Effector CD8-positive, alpha-beta T cell (primary cell): ENCODE data around the gene TFF1.
"Not testable (repeated sequence)": the region's sequence is repeated elsewhere in the genome, so short reads cannot be mapped to it uniquely, and the experiment has no call there.

Experiments
- DNase-seq: peaks from one replicate; lab custom pipeline; 2025; lab: John Stamatoyannopoulos, UW
- total RNA-seq, 4 experiments: gene quantifications; one replicate each; lab custom pipeline; 2026; lab: John Stamatoyannopoulos, UW

TFF1 gene
- 0 reads per million in 4 experiments for total RNA-seq

- no peak for DNase-seq
These were observed at the start of gene TFF1 for GRCh38 chr21:42366292-42367010. TFF1 (minus strand) TSS chr21:42366535; CDS start chr21:42366495, 40 bp downstream.

- peak; percentile 80 for DNase-seq
These were observed 48.8 kb upstream of the TFF1 start for GRCh38 chr21:42414928-42415769.

DNA sequence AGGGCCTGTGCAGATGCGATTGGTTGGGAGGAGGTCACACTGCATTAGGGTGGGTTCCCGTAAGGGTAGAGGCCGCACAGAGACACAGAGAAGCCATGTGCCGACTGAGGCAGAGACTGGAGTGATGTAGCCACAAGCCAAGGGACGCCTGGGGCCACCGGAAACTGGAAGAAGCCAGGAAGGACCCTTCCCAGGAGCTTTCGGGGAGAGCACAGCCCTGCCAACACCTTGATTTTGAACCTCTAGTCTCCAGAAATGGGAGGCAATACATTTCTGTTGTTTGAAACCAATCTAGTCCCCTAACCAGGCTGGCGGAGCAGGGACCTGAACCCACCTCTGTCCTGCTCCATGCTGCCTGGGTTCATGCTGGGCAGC is 48.2 kb upstream of the TFF1 start:
- DNase-seq, result no peak

DNA sequence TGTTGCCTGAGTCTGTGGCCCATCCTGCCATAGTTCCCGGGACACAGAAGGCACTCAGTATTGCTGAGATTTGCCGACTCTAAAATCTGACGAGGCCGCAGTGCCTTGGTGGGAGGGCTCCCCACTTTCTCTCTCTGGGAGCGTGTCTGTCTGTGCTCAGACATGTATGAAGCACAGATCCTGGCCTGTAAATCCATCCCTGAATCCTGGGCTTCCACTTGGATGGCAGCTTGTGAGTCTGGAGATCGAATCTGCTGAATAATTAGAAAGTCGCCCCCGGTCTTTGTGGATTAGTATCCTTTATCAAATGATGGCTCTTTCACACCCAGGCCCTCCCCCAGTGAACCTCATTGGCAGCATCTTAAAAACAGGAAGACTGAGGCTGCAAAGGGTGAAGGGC is 47.7 kb upstream of the TFF1 start:
- DNase-seq, result no peak

DNA sequence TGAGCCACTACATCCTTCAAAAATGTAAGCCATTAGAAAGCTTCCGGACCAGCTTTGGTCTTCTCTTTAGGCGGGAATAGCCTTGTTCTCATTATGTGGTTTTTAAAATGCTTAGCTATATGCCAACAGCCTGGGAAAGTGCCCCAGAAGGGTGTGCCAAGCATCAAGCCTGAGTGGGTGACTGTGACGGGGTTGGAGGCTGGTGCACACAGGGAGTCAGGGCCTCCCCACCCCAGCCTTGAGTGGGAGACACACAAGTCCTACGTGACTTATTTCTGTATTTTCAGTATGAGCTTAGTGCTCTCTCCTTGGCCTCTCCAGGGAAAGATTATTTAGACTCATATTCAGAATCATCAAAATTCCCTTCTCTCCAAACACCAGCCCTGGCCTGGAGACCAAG is 47.2 kb upstream of the TFF1 start:
- no peak for DNase-seq

- no peak for DNase-seq
These were observed 46.8 kb upstream of the TFF1 start for GRCh38 chr21:42413093-42413492.

DNA sequence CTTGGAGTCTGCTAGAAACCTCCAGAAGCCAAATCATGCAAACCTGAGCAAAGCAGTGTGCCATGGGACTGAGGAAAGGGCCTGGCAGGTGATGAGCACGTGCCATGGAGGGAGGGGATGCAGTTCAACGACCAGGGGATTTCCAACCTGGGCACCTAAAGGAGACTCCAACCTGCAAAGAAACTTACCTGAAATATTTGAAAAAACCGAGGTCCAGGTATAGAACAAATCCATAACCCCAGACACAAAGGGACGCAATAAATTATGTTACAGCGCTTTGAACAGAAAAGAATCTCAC is 46.2 kb upstream of the TFF1 start:
- no peak for DNase-seq

DNA sequence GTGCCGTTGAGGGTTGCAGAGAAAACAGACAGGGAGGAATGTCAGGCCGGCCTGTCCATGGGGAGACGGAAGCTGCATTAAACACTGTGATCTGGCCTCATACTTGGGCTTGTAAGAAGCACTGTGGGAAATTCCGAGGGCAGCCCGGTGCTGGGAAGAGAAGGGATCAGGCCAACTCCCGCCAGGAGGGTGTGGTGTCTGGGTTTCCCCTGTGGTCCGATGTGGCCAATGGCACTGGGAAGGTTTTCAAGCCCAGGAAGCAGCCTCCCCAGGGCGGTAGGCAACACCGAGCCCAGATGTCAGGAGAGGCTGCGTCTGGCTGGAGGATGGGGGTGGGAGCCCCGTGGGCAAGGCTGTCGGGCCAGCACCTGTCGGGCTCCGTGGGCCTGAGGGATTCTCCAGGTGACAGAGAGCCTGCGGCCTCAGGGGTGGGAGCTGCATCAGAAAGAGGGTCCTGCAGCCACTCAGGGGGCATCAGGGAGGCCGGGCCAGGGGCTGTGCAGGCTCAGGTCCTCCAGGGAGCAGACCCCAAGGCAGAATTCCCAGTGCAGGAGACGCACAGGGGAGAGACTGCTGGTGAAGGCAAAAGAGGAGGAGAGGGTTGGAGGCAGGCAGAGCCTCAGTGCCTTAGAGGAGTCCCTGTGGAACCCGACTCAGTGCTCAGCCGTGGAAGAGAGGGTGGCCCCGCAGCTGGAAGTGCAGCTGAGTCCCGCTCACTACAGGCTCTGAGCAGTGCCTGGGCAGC is 45.7 kb upstream of the TFF1 start:
- DNase-seq, result no peak

GRCh38 chr21:42411197-42411869 is 45.0 kb upstream of the TFF1 start:
- DNase-seq, result no peak

DNA sequence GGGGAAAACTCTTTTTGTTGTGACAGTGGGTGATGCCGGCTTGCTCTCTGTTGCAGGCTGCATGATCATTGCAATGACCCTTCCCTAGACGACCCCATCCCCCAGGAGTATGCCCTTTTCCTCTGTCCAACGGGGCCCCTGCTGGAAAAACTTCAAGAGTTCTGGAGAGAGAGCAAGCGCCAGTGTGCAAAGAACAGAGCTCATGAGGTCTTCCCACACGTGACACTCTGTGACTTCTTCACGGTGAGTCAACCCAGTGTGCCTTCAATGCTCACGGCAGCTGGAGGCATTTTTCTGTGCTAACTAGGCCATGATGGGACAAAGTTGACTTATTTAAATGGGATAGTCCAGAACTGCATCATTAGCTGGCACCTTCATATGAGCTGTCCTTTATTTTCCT is 43.0 kb upstream of the TFF1 start:
- no peak for DNase-seq

DNA sequence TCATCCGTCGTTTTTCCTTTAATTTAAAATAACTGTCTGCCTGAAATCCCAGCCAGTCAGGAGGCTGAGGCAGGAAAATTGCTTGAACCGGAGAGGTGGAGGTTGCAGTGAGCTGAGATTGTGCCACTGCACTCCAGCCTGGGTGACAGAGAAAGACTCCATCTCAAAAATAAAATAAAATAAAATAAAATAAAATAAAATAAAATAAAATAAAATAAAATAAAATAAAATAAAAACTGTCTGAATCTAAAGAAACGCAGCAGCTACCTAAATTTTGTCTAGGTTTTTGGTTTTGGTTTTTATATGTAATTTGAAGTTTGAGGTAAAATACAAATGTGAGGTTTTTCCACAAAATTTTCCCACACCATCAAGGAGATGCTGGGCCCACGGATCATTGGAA is 42.4 kb upstream of the TFF1 start:
- DNase-seq, result not testable (repeated sequence)

- no peak for DNase-seq
These were observed 41.1 kb upstream of the TFF1 start for GRCh38 chr21:42407476-42407875.

DNA sequence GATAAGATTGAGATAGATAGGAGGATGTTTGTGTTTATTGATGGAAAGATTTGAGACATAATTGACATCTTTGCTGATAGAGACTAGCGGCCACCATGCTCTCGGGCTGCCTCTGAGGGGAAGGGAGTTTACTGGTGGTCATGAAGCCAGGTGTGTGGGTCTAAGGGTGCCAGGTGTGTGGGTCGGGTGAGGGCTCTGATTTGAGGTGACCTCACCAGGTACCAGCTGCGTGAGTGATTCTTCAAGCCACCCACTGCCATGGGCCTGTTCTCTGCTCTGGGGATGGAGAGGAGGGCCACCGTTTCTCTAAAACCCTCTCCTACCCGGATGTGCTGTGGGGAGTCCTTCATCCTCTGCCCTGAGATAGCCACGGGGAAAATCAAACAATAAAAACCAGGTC is 40.5 kb upstream of the TFF1 start:
- DNase-seq, result no peak

- DNase-seq, result peak; percentile 19
These were observed 39.9 kb upstream of the TFF1 start for GRCh38 chr21:42406201-42406621.

GRCh38 chr21:42405064-42406013 is 39.0 kb upstream of the TFF1 start:
- no peak for DNase-seq

DNA sequence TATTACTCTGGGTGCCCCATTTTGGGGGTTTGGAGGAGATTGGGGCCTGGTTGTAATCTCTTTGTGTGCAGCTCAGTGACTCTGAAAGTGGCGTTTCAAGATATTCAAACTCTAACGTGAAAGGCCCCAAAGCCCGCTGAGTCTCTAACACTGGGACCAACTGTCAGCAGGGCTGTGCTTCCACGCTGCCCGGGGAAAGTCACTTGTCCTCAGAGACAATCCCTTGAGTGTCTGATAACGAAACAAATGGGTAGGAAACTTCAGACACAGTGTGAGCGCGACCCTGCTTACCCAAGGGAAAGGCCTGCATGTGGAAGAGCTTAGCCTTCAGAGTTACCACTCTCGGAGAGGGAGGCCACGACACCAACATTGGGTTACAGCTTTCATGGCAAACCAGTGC is 38.2 kb upstream of the TFF1 start:
- DNase-seq, result no peak

- DNase-seq, result peak; percentile 16
These were observed 37.4 kb upstream of the TFF1 start, which contains the start of gene UBASH3A for GRCh38 chr21:42403611-42404231. UBASH3A (plus strand) TSS chr21:42403902; CDS start chr21:42403946, 44 bp downstream.

GRCh38 chr21:42401820-42402251 is 35.5 kb upstream of the TFF1 start:
- DNase-seq, result no peak

GRCh38 chr21:42401154-42401553 is 34.8 kb upstream of the TFF1 start:
- no peak for DNase-seq

DNA sequence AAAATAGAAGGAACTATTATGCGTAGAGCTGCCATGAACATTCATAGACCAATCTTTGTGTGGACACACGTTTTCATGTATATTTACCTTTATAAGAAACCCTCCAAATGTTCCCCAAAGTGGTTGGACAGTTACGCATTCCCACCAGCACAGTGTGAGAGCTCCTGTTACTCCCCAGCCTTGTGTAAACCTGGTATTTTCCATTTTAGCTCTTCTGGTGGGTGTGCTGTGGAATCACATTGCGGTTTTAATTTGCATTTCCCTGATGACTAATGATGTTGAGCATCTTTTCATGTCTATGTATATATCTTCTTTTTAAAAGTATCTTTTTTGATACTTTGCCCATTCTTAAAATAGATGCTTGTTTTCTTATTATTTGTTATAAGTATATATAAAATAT is 34.2 kb upstream of the TFF1 start:
- DNase-seq, result no peak
